ENCODE measurements around the gene CBLIF. TPM values are rescaled to one million over a fixed set of nuclear protein-coding genes. Genes with fewer than 3 reads are reported as not detected.

Gene CBLIF
- total RNA-seq, 2 donors from 2014 or later, result not detected

GRCh38 chr11:59841514-59841913 lies 3.8 kb downstream of the CBLIF start:
- Histone ChIP-seq H3K36me3 (no peaks in the 10 kb centered on the region), H3K4me3 (no peak overlapping the region), H3K27me3 (replicated peaks; ENCODE audit: insufficient read depth) (no peaks in the 10 kb centered on the region), H3K4me1 (replicated peaks) (no peaks in the 10 kb centered on the region), H3K27ac (no peak overlapping the region), H3K9me3 (no peaks in the 10 kb centered on the region)
- intact Hi-C loops (cut with DNase I), result no loop called here
- DNase-seq (ENCODE audit: low spot score), result no peak
- TF ChIP-seq CTCF (IDR thresholded peaks at IDR 0.05) (no peak), POLR2A (IDR thresholded peaks at IDR 0.05) (no peak), POLR2AphosphoS5 (IDR thresholded peaks at IDR 0.05) (no peak)
- WGBS, result 95% methylated on average over 2 of the region's 2 CpGs

GRCh38 chr11:59839615-59840014 lies 5.7 kb downstream of the CBLIF start:
- H3K9me3 ChIP-seq, result no peaks in the 10 kb centered on the region
- DNase-seq (ENCODE audit: low spot score), result no peak
- H3K27me3 ChIP-seq (replicated peaks; ENCODE audit: insufficient read depth), result no peaks in the 10 kb centered on the region
- no peaks in the 10 kb centered on the region for H3K36me3 ChIP-seq
- TF ChIP-seq CTCF (IDR thresholded peaks at IDR 0.05) (no peak), POLR2A (IDR thresholded peaks at IDR 0.05) (no peak), POLR2AphosphoS5 (IDR thresholded peaks at IDR 0.05) (no peak)
- no peak overlapping the region for H3K27ac ChIP-seq
- no peak overlapping the region for H3K4me3 ChIP-seq
- H3K4me1 ChIP-seq (replicated peaks), result no peaks in the 10 kb centered on the region
- intact Hi-C loops (cut with DNase I), result no loop called here

- H3K36me3 ChIP-seq, result no peaks in the 10 kb centered on the region
- DNase-seq (ENCODE audit: low spot score), result no peak
- no peaks in the 10 kb centered on the region for H3K4me1 ChIP-seq (replicated peaks)
- intact Hi-C loops (cut with DNase I), result no loop called here
- no peaks in the 10 kb centered on the region for H3K9me3 ChIP-seq
- 81% methylated on average over 2 of the region's 2 CpGs for WGBS
- no peaks in the 10 kb centered on the region for H3K27me3 ChIP-seq (replicated peaks; ENCODE audit: insufficient read depth)
- H3K4me3 ChIP-seq, result no peak overlapping the region
- TF ChIP-seq POLR2A (IDR thresholded peaks at IDR 0.05) (no peak), CTCF (IDR thresholded peaks at IDR 0.05) (no peak), POLR2AphosphoS5 (IDR thresholded peaks at IDR 0.05) (no peak)
- H3K27ac ChIP-seq, result no peak overlapping the region
Observed at GRCh38 chr11:59833602-59834001, 11.7 kb downstream of the CBLIF start.

- H3K4me3 ChIP-seq, result no peak overlapping the region
- H3K36me3 ChIP-seq, result no peaks in the 10 kb centered on the region
- DNase-seq (ENCODE audit: low spot score), result no peak
- intact Hi-C loops (cut with DNase I), result no loop called here
- 80% methylated on average over 3 of the region's 3 CpGs for WGBS
- TF ChIP-seq CTCF (IDR thresholded peaks at IDR 0.05) (no peak), POLR2A (IDR thresholded peaks at IDR 0.05) (no peak), POLR2AphosphoS5 (IDR thresholded peaks at IDR 0.05) (no peak)
- H3K27ac ChIP-seq, result no peak overlapping the region
- no peaks in the 10 kb centered on the region for H3K9me3 ChIP-seq
- H3K4me1 ChIP-seq (replicated peaks), result no peaks in the 10 kb centered on the region
- no peaks in the 10 kb centered on the region for H3K27me3 ChIP-seq (replicated peaks; ENCODE audit: insufficient read depth)
Observed at GRCh38 chr11:59829358-59829757, 15.9 kb downstream of the CBLIF start.

- intact Hi-C loops (cut with DNase I), result no loop called here
- no peaks in the 10 kb centered on the region for H3K36me3 ChIP-seq
- DNase-seq (ENCODE audit: low spot score), result no peak
- H3K4me3 ChIP-seq, result no peak overlapping the region
- H3K9me3 ChIP-seq, result no peaks in the 10 kb centered on the region
- no peaks in the 10 kb centered on the region for H3K27me3 ChIP-seq (replicated peaks; ENCODE audit: insufficient read depth)
- WGBS, result 6% methylated on average over 9 of the region's 9 CpGs
- no peaks in the 10 kb centered on the region for H3K4me1 ChIP-seq (replicated peaks)
- no peak for TF ChIP-seq POLR2A (IDR thresholded peaks at IDR 0.05)
- TF ChIP-seq CTCF (IDR thresholded peaks at IDR 0.05), result peak in 3 of 4 experiments; percentile 37 to 60 (median 56)
- no peak for TF ChIP-seq POLR2AphosphoS5 (IDR thresholded peaks at IDR 0.05)
- no peak overlapping the region for H3K27ac ChIP-seq
Observed at GRCh38 chr11:59822989-59823566, 22.2 kb downstream of the CBLIF start.
